GM12873 (cell line): Measurements from ENCODE around the gene VPS35L.

Experiments
- TF ChIP-seq, protein P1 (sequence below): IDR thresholded peaks from 2 replicates; pipeline ENCODE4 v1.5.1; 2012; ENCODE audit warnings: low read depth, mild to moderate bottlenecking, moderate library complexity, low read length, control low read depth; ENCODE audit not compliant: insufficient read depth; ENCODE audit errors: missing control alignments

The VPS35L gene

DNA sequence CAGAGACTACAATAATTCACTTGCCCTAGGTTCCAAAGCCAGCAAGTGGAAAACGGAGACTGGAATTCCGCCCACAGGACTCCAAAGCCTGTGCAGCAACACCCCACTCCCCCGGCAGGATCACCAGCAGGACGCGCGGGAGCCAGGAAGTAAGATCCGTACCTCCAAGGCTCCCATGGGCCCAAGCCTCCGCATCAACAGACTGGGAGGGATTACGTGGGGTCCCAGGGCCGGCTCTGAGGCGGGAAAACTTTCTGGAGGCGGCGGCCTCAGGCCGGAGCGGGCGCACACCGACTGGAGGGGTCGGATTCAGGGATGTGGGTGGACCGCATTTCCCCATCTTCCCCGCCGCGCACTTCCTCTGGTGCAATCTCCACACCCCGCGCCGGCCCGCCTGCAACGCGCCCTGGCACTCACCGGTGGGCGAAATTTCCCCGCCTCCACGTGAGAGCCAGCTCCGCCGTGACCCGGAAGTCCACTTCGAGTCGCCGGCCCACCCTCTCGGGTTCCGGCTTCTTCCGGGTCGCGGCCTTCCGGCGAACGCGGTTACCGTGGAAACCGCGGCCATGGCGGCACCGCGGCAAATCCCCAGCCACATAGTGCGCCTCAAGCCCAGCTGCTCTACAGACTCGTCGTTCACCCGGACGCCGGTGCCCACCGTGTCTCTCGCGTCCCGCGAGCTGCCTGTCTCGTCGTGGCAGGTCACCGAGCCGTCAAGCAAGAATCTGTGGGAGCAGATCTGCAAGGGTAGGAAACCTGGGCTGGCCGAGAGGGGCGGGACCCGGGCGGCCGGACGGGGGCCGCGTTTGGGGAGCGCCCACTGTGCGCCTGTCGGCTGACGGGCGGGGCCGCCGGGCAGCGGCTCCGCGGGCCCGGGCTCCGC is 162.5 kb downstream of the VPS35L start, which contains the start of the genes IQCK and KNOP1:
Gene IQCK (plus strand): TSS at position 531 of the 883 bp plus-strand sequence. CDS start 36 bp downstream, at position 567.
Gene KNOP1 (minus strand): TSS at position 487 of the 883 bp plus-strand sequence. CDS start 3,192 bp downstream, outside the sequence.
- TF ChIP-seq, protein P1, sequence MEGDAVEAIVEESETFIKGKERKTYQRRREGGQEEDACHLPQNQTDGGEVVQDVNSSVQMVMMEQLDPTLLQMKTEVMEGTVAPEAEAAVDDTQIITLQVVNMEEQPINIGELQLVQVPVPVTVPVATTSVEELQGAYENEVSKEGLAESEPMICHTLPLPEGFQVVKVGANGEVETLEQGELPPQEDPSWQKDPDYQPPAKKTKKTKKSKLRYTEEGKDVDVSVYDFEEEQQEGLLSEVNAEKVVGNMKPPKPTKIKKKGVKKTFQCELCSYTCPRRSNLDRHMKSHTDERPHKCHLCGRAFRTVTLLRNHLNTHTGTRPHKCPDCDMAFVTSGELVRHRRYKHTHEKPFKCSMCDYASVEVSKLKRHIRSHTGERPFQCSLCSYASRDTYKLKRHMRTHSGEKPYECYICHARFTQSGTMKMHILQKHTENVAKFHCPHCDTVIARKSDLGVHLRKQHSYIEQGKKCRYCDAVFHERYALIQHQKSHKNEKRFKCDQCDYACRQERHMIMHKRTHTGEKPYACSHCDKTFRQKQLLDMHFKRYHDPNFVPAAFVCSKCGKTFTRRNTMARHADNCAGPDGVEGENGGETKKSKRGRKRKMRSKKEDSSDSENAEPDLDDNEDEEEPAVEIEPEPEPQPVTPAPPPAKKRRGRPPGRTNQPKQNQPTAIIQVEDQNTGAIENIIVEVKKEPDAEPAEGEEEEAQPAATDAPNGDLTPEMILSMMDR: peak; percentile 1

DNA sequence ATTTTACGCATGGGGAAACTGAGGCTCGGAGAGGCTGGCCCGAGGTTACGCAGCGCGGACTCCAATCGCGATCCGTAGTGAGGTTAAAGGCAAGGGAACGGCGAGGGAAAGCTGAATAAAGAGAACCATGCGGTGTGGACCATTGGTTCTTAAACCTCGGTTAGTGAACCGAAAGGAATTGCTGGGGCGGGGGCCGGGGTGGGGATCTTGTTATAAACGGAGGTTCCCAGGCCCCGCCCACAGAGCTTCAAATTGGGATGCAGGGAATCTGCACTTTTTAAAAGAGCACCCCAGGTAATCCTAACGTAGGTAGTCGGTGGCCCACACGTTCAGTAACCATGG is 163.1 kb downstream of the VPS35L start:
- TF ChIP-seq, protein P1: no peak

DNA sequence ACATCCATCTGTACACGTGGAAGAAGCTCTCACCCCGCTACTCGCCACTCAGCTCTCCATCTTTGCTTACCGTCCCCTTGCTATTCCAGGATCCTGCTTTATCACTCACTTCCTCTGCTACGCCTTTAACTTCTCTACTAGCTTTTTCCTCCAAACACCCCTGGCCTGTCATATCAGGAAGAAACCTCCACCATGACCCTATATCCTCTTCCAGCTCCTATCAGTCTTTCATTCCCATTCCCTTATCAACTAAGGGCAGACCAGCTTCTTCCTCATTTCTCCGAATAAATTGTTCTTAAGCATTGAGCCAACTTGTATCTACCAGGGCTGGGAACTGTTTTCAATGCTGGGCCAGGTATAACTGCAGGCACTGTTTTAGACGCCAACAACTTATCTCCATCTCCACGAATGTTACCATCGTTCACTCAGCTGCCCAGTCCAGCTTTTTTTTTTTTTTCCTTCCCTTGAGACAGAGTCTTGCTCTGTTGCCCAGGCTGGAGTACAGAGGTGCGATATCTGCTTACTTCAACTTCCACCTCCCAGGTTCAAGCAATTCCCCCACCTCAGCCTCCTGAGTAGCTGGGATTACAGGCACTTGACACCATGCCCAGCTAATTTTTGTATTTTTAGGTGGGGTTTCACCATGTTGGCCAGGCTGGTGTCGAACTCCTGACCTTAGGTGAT is 166.9 kb downstream of the VPS35L start:
- TF ChIP-seq, protein P1: no peak

DNA sequence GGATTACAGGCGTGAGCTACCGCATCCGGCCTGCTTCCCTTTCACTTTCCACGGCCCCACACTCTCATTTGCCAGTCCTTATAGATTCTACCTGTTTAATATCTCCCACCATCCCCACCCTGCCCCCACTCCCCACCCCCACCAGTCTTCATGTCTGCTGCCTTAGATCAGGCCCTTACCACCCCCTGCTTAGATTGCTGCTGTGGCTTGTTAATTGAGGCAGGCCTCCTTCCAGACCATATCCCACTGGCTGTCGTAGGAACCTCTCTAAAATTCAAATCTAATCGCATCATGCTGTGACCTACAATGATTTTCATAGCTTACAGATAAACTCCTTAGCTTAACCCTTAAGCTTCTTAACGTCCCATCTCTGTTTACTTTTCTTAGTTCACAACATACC is 167.5 kb downstream of the VPS35L start:
- TF ChIP-seq, protein P1: no peak

DNA sequence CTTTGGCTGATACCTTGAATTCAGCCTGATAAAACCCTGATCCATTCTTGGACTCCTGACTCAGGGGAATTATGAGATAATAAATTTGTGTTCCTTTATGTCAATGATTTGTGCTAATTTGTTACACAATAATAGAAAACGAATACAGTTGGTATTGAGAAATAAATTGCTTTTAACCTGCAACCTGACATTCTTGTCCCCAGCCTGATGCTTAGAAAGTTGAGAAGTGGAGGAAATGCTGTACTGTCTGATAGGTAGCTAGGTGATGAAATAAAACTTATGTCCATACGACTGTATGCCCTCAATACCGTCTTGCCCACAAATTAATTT is 173.1 kb downstream of the VPS35L start:
- TF ChIP-seq, protein P1: no peak

DNA sequence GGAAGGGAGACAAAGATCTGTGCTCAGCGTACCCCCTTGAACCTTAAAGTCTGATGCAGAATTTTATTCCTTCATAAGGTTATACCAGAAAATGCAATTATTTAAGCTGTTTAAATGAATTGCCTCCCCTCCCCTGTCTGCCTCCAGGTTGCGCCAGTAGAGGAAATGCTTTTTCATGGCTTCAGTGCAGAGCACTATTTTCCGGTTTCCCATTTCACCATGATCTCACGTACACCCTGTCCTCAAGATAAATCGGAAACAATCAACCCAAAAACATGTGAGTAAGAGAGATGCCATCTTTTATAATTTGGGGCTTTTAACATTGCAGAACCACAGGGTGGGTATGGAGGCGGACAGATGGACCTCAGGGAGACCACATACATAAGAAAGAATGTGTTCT is 178.0 kb downstream of the VPS35L start:
- TF ChIP-seq, protein P1: no peak
